GM21619 (cell line): ENCODE measurements around the gene B4GALT1.

Experiments
- ATAC-seq: cut with Tn5 transposase; IDR thresholded peaks from one replicate; pipeline ENCODE4 v1.9.1; 2021; ENCODE audit not compliant: unreplicated experiment

Gene B4GALT1

GRCh38 chr9:33167084-33167971 is at the start of gene B4GALT1:
B4GALT1 (minus strand) TSS chr9:33167336; CDS start chr9:33167169, 167 bp downstream.
- peak; percentile 57 for ATAC-seq

- no peak for ATAC-seq
Observed at GRCh38 chr9:33211695-33212393, 44.7 kb upstream of the B4GALT1 start.

GRCh38 chr9:33210006-33210715 is 43.0 kb upstream of the B4GALT1 start:
- no peak for ATAC-seq

- no peak for ATAC-seq
Observed at GRCh38 chr9:33209394-33209793, 42.3 kb upstream of the B4GALT1 start.

GRCh38 chr9:33202552-33203201 is 35.5 kb upstream of the B4GALT1 start:
- ATAC-seq: peak; percentile 100

GRCh38 chr9:33202018-33202417 is 34.9 kb upstream of the B4GALT1 start:
- ATAC-seq: peak; percentile 53

GRCh38 chr9:33198165-33198564 is 31.0 kb upstream of the B4GALT1 start:
- ATAC-seq: no peak

GRCh38 chr9:33197279-33198152 is 30.4 kb upstream of the B4GALT1 start:
- no peak for ATAC-seq

GRCh38 chr9:33196736-33197135 is 29.6 kb upstream of the B4GALT1 start:
- no peak for ATAC-seq

GRCh38 chr9:33193818-33194217 is 26.7 kb upstream of the B4GALT1 start:
- ATAC-seq: no peak

- ATAC-seq: no peak
Observed at GRCh38 chr9:33192493-33193255, 25.5 kb upstream of the B4GALT1 start.

- ATAC-seq: no peak
Observed at GRCh38 chr9:33190021-33190705, 23.0 kb upstream of the B4GALT1 start.

- ATAC-seq: no peak
Observed at GRCh38 chr9:33189331-33189791, 22.2 kb upstream of the B4GALT1 start.

GRCh38 chr9:33188711-33189110 is 21.6 kb upstream of the B4GALT1 start:
- ATAC-seq: no peak

GRCh38 chr9:33187519-33188218 is 20.5 kb upstream of the B4GALT1 start:
- no peak for ATAC-seq

GRCh38 chr9:33186457-33187168 is 19.5 kb upstream of the B4GALT1 start:
- ATAC-seq: no peak

- no peak for ATAC-seq
Observed at GRCh38 chr9:33185858-33186257, 18.7 kb upstream of the B4GALT1 start.
